GM08714 (cell line): ENCODE measurements around the gene TMEM121.
"Not testable (repeated sequence)": the region's sequence is repeated elsewhere in the genome, so short reads cannot be mapped to it uniquely, and the experiment has no call there.

Experiments
- H3K4me3 ChIP-seq: fragments of 200-500 bp; sonication (Bioruptor generic); 2 replicates; pipeline ENCODE4 v1.5.1; 2014; ENCODE audit warnings: mild to moderate bottlenecking, low read length, inconsistent platforms
- ZNF274 ChIP-seq: IDR thresholded peaks from 2 replicates; pipeline ENCODE4 v1.6.1; 2012; ENCODE audit warnings: mild to moderate bottlenecking, low read depth, low read length

The TMEM121 gene

GRCh38 chr14:105576525-105577088 lies 50.2 kb downstream of the TMEM121 start:
- TF ChIP-seq ZNF274: no peak
- no peak overlapping the region for H3K4me3 ChIP-seq

DNA sequence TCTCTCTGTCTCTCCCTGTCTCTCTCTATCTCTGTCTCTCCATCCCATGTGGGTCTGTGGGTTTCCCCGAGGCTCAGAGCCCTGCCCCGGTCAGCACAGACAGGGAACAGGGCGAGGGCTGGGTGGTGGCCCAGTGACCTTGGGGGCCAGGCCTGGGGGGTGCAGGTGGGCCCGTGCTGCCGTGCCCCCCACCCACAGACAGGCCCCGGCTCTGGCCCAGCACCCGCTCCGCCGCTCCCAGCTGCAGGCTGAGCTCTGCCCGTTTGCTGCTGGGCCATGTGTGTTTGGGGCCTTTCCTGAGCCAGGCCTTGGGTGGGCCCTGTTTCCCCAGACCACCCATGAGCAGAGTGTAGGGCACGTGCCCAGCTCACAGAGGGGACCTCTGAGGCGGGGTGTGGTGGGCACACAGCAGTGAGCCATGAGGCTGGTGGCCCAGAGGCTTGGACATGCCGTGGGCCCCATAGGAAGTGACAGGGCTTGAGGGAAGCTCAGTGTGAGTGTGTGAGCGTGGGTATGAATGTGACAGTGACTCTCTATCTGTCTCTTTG lies 51.0 kb downstream of the TMEM121 start:
- no peak for TF ChIP-seq ZNF274
- no peak overlapping the region for H3K4me3 ChIP-seq

GRCh38 chr14:105578070-105578469 lies 51.7 kb downstream of the TMEM121 start:
- H3K4me3 ChIP-seq: no peak overlapping the region
- TF ChIP-seq ZNF274: no peak

- not testable (repeated sequence) for H3K4me3 ChIP-seq
Measured at GRCh38 chr14:105579221-105579620, 52.8 kb downstream of the TMEM121 start.
